Tibial nerve (tissue), 4 donors: ENCODE data around the gene KRTAP4-2. TPM values are rescaled to one million over a fixed set of nuclear protein-coding genes. Genes with fewer than 3 reads are reported as not detected.
"Not testable (repeated sequence)": the region's sequence is repeated elsewhere in the genome, so short reads cannot be mapped to it uniquely, and the experiment has no call there.

Experiments used
- DNase-seq, 2 donors: peaks; one replicate each; pipeline ENCODE4 v3.0.0-alpha.2; 2019; ENCODE audit warnings: low spot score in 2 of 2
- H3K27ac ChIP-seq, 4 donors: fragments of 200-600 bp; sonication (generic) in 3 of 4; one replicate each; pipeline ENCODE4 v1.5.1; 2017 to 2019; ENCODE audit warnings: mild to moderate bottlenecking in 1 of 4
- H3K27me3 ChIP-seq, 2 donors: fragments of 200-600 bp; sonication (generic) in 1 of 2; one replicate each; pipeline versions ENCODE4 v1.5.1 to v1.6.0; 2017 to 2019
- H3K36me3 ChIP-seq, 3 donors: fragments of 200-600 bp; sonication (generic); one replicate each; pipeline ENCODE4 v1.5.1; 2018 to 2019
- H3K4me1 ChIP-seq, 4 donors: fragments of 200-600 bp; sonication (generic) in 3 of 4; one replicate each; pipeline ENCODE4 v1.5.1; 2017 to 2019
- H3K4me3 ChIP-seq, 4 donors: fragments of 200-600 bp; sonication (generic) in 3 of 4; one replicate each; pipeline ENCODE4 v1.5.1; 2017 to 2019; ENCODE audit warnings: mild to moderate bottlenecking in 1 of 4, moderate library complexity in 1 of 4
- H3K9me3 ChIP-seq, 4 donors: fragments of 200-600 bp; sonication (generic) in 3 of 4; one replicate each; pipeline ENCODE4 v1.5.1; 2017 to 2019
- CTCF ChIP-seq, 5 experiments: fragments of 200-600 bp in 3 of 5; fragments of 450-650 bp in 2 of 5; sonication (generic) in 3 of 5; IDR thresholded peaks; one replicate each; pipeline ENCODE4 v1.5.1; 2016 to 2019; ENCODE audit warnings: antibody characterized with exemption in 5 of 5, mild to moderate bottlenecking in 3 of 5, moderate library complexity in 2 of 5
- EP300 ChIP-seq, 2 donors: sonication (generic); formaldehyde crosslinking; IDR thresholded peaks; one replicate each; pipeline ENCODE4 v1.6.1; 2017; ENCODE audit warnings: antibody characterized with exemption in 2 of 2, mild to moderate bottlenecking in 1 of 2
- POLR2A ChIP-seq, 2 donors: fragments of 450-650 bp; IDR thresholded peaks; one replicate each; pipeline ENCODE4 v1.6.1; 2017; ENCODE audit warnings: antibody characterized with exemption in 2 of 2, mild to moderate bottlenecking in 2 of 2, moderate library complexity in 2 of 2
- WGBS, 2 donors: methylation state at CpG; one replicate each; pipeline ENCODE4 v1.1.5; 2018; 5-methylcytosine and 5-hydroxymethylcytosine counted together
- total RNA-seq, 4 donors: library from RNA; depleted of rRNA; stranded (reverse); fragments of >200 nt; gene quantifications; one replicate each; pipeline ENCODE4 v1.1.0, GENCODE V29; 2016

KRTAP4-2 gene
- total RNA-seq, 4 donors from 2014 or later: not detected

GRCh38 chr17:41160648-41161047 is 17.4 kb downstream of the KRTAP4-2 start, which contains the start of gene KRTAP4-4:
TSS of gene KRTAP4-4 (minus strand) at chr17:41160748. CDS start at chr17:41160691, 57 bp downstream.
- H3K27ac ChIP-seq: no peak within 1 kb of the TSS
- no peak for DNase-seq
- no peaks in the 10 kb centered on the region for H3K36me3 ChIP-seq
- 70 to 93% methylated on average over 1 of the region's 1 CpG for WGBS, 2 donors
- no peaks in the 10 kb centered on the region for H3K9me3 ChIP-seq
- no peaks in the 10 kb centered on the region for H3K27me3 ChIP-seq
- TF ChIP-seq CTCF (IDR thresholded peaks at IDR 0.05) (no peak), POLR2A (IDR thresholded peaks at IDR 0.05) (no peak), EP300 (IDR thresholded peaks at IDR 0.05) (no peak)
- H3K4me1 ChIP-seq: no peaks in the 10 kb centered on the region
- no peak within 1 kb of the TSS for H3K4me3 ChIP-seq

- not testable (repeated sequence) for H3K27me3 ChIP-seq, H3K4me3 ChIP-seq, H3K36me3 ChIP-seq, H3K4me1 ChIP-seq, H3K9me3 ChIP-seq, H3K27ac ChIP-seq, DNase-seq
- 92 to 97% methylated on average over 3 of the region's 3 CpGs for WGBS, 2 donors
These were observed 17.8 kb downstream of the KRTAP4-2 start for GRCh38 chr17:41160190-41160589.

- Histone ChIP-seq H3K9me3 (no peaks in the 10 kb centered on the region), H3K4me3 (no peak overlapping the region), H3K36me3 (no peaks in the 10 kb centered on the region), H3K4me1 (no peaks in the 10 kb centered on the region), H3K27me3 (no peaks in the 10 kb centered on the region), H3K27ac (no peak overlapping the region)
- TF ChIP-seq EP300 (IDR thresholded peaks at IDR 0.05) (no peak), CTCF (IDR thresholded peaks at IDR 0.05) (no peak), POLR2A (IDR thresholded peaks at IDR 0.05) (no peak)
- no peak for DNase-seq
- 14 to 22% methylated on average over 2 of the region's 2 CpGs for WGBS, 2 donors
These were observed 24.2 kb downstream of the KRTAP4-2 start for GRCh38 chr17:41153856-41154255.

GRCh38 chr17:41151525-41151924 is 26.5 kb downstream of the KRTAP4-2 start:
- no peaks in the 10 kb centered on the region for H3K9me3 ChIP-seq
- H3K4me3 ChIP-seq: no peak overlapping the region
- H3K27me3 ChIP-seq: no peaks in the 10 kb centered on the region
- no peak overlapping the region for H3K27ac ChIP-seq
- no peak for DNase-seq
- TF ChIP-seq POLR2A (IDR thresholded peaks at IDR 0.05): no peak
- TF ChIP-seq CTCF (IDR thresholded peaks at IDR 0.05): no peak
- TF ChIP-seq EP300 (IDR thresholded peaks at IDR 0.05): no peak
- 74 to 81% methylated on average over 2 of the region's 2 CpGs for WGBS, 2 donors
- H3K36me3 ChIP-seq: no peaks in the 10 kb centered on the region
- H3K4me1 ChIP-seq: no peaks in the 10 kb centered on the region

GRCh38 chr17:41150026-41150425 is 28.0 kb downstream of the KRTAP4-2 start:
- TF ChIP-seq CTCF (IDR thresholded peaks at IDR 0.05): no peak
- Histone ChIP-seq H3K4me1 (no peaks in the 10 kb centered on the region), H3K36me3 (no peaks in the 10 kb centered on the region), H3K4me3 (no peak overlapping the region), H3K27ac (no peak overlapping the region), H3K9me3 (no peaks in the 10 kb centered on the region), H3K27me3 (no peaks in the 10 kb centered on the region)
- WGBS, 2 donors: 83 to 91% methylated on average over 4 of the region's 4 CpGs
- no peak for DNase-seq

- H3K36me3 ChIP-seq: no peaks in the 10 kb centered on the region
- no peak within 1 kb of the TSS for H3K27ac ChIP-seq
- no peak for DNase-seq
- H3K4me3 ChIP-seq: no peak within 1 kb of the TSS
- 61 to 86% methylated on average over 2 of the region's 2 CpGs for whole genome bisulfite sequencing, 2 donors
- H3K4me1 ChIP-seq: no peaks in the 10 kb centered on the region
- no peak for TF ChIP-seq CTCF (IDR thresholded peaks at IDR 0.05)
- H3K9me3 ChIP-seq: no peaks in the 10 kb centered on the region
- H3K27me3 ChIP-seq: no peaks in the 10 kb centered on the region
These were observed 28.4 kb downstream of the KRTAP4-2 start, which contains the start of gene KRTAP4-5 for GRCh38 chr17:41149652-41149985. TSS of gene KRTAP4-5 (minus strand) at chr17:41149825. CDS start at chr17:41149767, 58 bp downstream.

GRCh38 chr17:41148971-41149651 is 28.9 kb downstream of the KRTAP4-2 start:
- WGBS, 2 donors: 77 to 78% methylated on average over 8 to 9 of the region's 10 CpGs
- not testable (repeated sequence) for DNase-seq, H3K9me3 ChIP-seq

More at GRCh38 chr17:41148971-41149651, 28.9 kb downstream of the KRTAP4-2 start:
- H3K4me3 ChIP-seq, H3K36me3 ChIP-seq, H3K4me1 ChIP-seq, H3K27ac ChIP-seq, H3K27me3 ChIP-seq: not testable (repeated sequence)
